B cell (primary cell): ENCODE data around the gene KIDINS220.

ENCODE experiments used
- EZH2 ChIP-seq: IDR thresholded peaks from 2 replicates; pipeline ENCODE4 v1.6.1; 2012; ENCODE audit warnings: borderline replicate concordance, low read depth, mild to moderate bottlenecking, moderate library complexity, low read length; ENCODE audit not compliant: insufficient read depth, poor library complexity, severe bottlenecking
- TF ChIP-seq, protein P1 (sequence below): fragments of 200-600 bp; IDR thresholded peaks from one replicate; pipeline ENCODE4 v1.8.0; 2022; ENCODE audit warnings: antibody characterized with exemption, mild to moderate bottlenecking

DNA sequence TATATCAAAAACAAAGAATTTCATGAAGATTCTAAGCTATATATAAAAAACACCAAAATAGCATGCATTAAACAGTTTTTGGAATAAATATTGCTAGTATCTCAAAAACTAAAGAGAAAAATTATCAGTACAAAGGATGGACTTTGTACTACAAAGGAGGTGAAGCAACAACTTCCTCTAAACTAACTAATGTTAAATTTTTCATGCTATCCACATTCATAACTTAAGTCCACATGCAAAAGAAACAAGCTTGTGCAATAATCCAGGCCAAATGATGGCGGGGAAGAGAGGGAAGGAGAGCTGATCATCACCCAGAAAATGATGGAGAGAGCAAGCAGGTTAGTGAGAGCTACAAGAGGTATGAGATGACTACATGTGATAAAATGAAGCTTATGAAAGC is 70.1 kb downstream of the KIDINS220 start:
- TF ChIP-seq, protein P1, sequence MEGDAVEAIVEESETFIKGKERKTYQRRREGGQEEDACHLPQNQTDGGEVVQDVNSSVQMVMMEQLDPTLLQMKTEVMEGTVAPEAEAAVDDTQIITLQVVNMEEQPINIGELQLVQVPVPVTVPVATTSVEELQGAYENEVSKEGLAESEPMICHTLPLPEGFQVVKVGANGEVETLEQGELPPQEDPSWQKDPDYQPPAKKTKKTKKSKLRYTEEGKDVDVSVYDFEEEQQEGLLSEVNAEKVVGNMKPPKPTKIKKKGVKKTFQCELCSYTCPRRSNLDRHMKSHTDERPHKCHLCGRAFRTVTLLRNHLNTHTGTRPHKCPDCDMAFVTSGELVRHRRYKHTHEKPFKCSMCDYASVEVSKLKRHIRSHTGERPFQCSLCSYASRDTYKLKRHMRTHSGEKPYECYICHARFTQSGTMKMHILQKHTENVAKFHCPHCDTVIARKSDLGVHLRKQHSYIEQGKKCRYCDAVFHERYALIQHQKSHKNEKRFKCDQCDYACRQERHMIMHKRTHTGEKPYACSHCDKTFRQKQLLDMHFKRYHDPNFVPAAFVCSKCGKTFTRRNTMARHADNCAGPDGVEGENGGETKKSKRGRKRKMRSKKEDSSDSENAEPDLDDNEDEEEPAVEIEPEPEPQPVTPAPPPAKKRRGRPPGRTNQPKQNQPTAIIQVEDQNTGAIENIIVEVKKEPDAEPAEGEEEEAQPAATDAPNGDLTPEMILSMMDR = no peak
- no peak for TF ChIP-seq EZH2
